HepG2 (cell line): ENCODE data around the gene TWIST2. TPM values are rescaled to one million over a fixed set of nuclear protein-coding genes. Genes with fewer than 3 reads are reported as not detected.

ENCODE experiments used
- ATAC-seq: fragments of 200-7000 bp; cut with Tn5 transposase; 3 replicates; pipeline ENCODE4 v1.9.1; 2020; ENCODE audit warnings: mild to moderate bottlenecking, moderate library complexity
- BruUV-seq: library from RNA; stranded (reverse); fragments of 400-500 nt; replicated peaks from 2 replicates; lab custom pipeline; 2021; lab: Mats Ljungman, UMichigan
- CTCF ChIA-PET: fragments of 300-600 bp; formaldehyde crosslinking; extraction: SDS; loops from one replicate; lab custom pipeline; 2021; ENCODE audit warnings: low total read pairs, inconsistent platforms, low intra/inter-chr PET ratio; lab: Yijun Ruan, JAX
- POLR2A ChIA-PET: fragments of 350-600 bp; sonication (Branson Sonifier 250); formaldehyde crosslinking; loops from one replicate; lab custom pipeline; 2020; ENCODE audit warnings: antibody characterized with exemption, inconsistent platforms; lab: Yijun Ruan, JAX
- DNase-seq: peaks from one replicate; pipeline ENCODE4 v3.0.0-alpha.2; 2015; ENCODE audit warnings: low spot score
- FAIRE-seq: peaks from 3 replicates; lab custom pipeline; 2011; peaks lifted over from hg19 to GRCh38; lab: Jason Lieb, UNC
- H2AFZ ChIP-seq: one replicate; pipeline ENCODE4 v1.6.1; 2011; ENCODE audit warnings: low read length, inconsistent platforms
- H3K27ac ChIP-seq: fragments of 300-600 bp; 3 replicates; pipeline ENCODE4 v1.8.0; 2011; ENCODE audit warnings: mixed run types, mild to moderate bottlenecking, mixed read lengths, low read length, inconsistent platforms; ENCODE audit not compliant: insufficient read depth; ENCODE audit errors: extremely low read length
- H3K27me3 ChIP-seq, 2 experiments: fragments of 200-600 bp in 1 of 2; 2 replicates in 1 of 2; 3 replicates in 1 of 2; pipeline versions ENCODE4 v1.6.0 to v1.8.0; 2011; ENCODE audit warnings: low read length in 2 of 2, mild to moderate bottlenecking in 2 of 2, moderate library complexity in 2 of 2, inconsistent platforms in 1 of 2; ENCODE audit not compliant: insufficient read depth in 2 of 2, control insufficient read depth in 1 of 2
- H3K36me3 ChIP-seq, 2 experiments: fragments of 200-600 bp in 1 of 2; replicated peaks in 1 of 2; 2 replicates in 1 of 2; 3 replicates in 1 of 2; pipeline versions ENCODE4 v1.5.1 to v1.8.0; 2011; ENCODE audit warnings: low read length in 2 of 2, inconsistent platforms in 1 of 2; ENCODE audit not compliant: insufficient read depth in 2 of 2, control insufficient read depth in 1 of 2
- H3K4me1 ChIP-seq: 2 replicates; pipeline ENCODE4 v1.5.1; 2012; ENCODE audit warnings: low read length, inconsistent platforms; ENCODE audit not compliant: insufficient read depth
- H3K4me2 ChIP-seq: 2 replicates; pipeline ENCODE4 v1.6.0; 2011; ENCODE audit warnings: low read depth, low read length, inconsistent platforms
- H3K4me3 ChIP-seq, 3 experiments: fragments of 200-600 bp in 1 of 3; sonication (generic), shearing (Covaris generic) in 1 of 3; replicated peaks in 1 of 3; 2 replicates each; pipeline ENCODE4 v1.5.1; 2011 to 2016; ENCODE audit warnings: low read length in 3 of 3, inconsistent platforms in 2 of 3, low read depth in 2 of 3, mild to moderate bottlenecking in 2 of 3, control low read depth in 1 of 3, mixed read lengths in 1 of 3; ENCODE audit not compliant: insufficient read depth in 1 of 3
- H3K79me2 ChIP-seq: one replicate; pipeline ENCODE4 v1.6.1; 2011; ENCODE audit warnings: low read length, inconsistent platforms; ENCODE audit not compliant: insufficient read depth
- H3K9ac ChIP-seq: 2 replicates; pipeline ENCODE4 v1.6.0; 2011; ENCODE audit warnings: mild to moderate bottlenecking, low read depth, low read length, inconsistent platforms; ENCODE audit not compliant: insufficient read depth
- H3K9me3 ChIP-seq: 2 replicates; pipeline ENCODE4 v1.5.1; 2012; ENCODE audit warnings: mild to moderate bottlenecking, low read length
- H4K20me1 ChIP-seq: 2 replicates; pipeline ENCODE4 v1.6.0; 2011; ENCODE audit warnings: inconsistent platforms, mild to moderate bottlenecking, low read length, moderate library complexity; ENCODE audit not compliant: insufficient read depth
- AFF4 ChIP-seq: sonication (generic); formaldehyde crosslinking; IDR thresholded peaks from 2 replicates; pipeline ENCODE4 v1.4.0; 2020; ENCODE audit warnings: missing genetic modification reagents
- GRHL1 ChIP-seq: sonication (generic); formaldehyde crosslinking; conservative IDR thresholded peaks from 2 replicates; pipeline ENCODE4 v1.8.0; 2022; ENCODE audit warnings: missing genetic modification reagents
- GZF1 ChIP-seq: sonication (generic); formaldehyde crosslinking; IDR thresholded peaks from 2 replicates; pipeline ENCODE4 v1.5.1; 2020; ENCODE audit warnings: mild to moderate bottlenecking, missing genetic modification reagents
- MAFK ChIP-seq, 2 experiments: IDR thresholded peaks in 1 of 2; conservative IDR thresholded peaks in 1 of 2; 2 replicates each; pipeline ENCODE4 v1.6.1; 2011; ENCODE audit warnings: improper control_type of control experiment in 2 of 2, low read length in 2 of 2
- MTERF4 ChIP-seq: sonication (generic); formaldehyde crosslinking; IDR thresholded peaks from 2 replicates; pipeline ENCODE4 v1.8.0; 2023; ENCODE audit warnings: mild to moderate bottlenecking, missing genetic modification reagents
- NONO ChIP-seq, 2 experiments: fragments of 450-650 bp in 1 of 2; sonication (generic) in 1 of 2; formaldehyde crosslinking in 1 of 2; IDR thresholded peaks in 1 of 2; conservative IDR thresholded peaks in 1 of 2; 2 replicates each; pipeline versions ENCODE4 v1.6.1 to v1.8.0; 2017 to 2022; ENCODE audit warnings: mild to moderate bottlenecking in 1 of 2, missing genetic modification reagents in 1 of 2, moderate library complexity in 1 of 2
- SUZ12 ChIP-seq: fragments of 150-350 bp; IDR thresholded peaks from 2 replicates; pipeline ENCODE4 v1.6.1; 2014; ENCODE audit warnings: low read depth, low read length
- TAF1 ChIP-seq: sonication (generic); formaldehyde crosslinking; IDR thresholded peaks from 2 replicates; pipeline ENCODE4 v1.4.0; 2020; ENCODE audit warnings: missing genetic modification reagents
- ZBTB26 ChIP-seq: IDR thresholded peaks from 2 replicates; pipeline ENCODE4 v1.6.1; 2016; ENCODE audit warnings: missing compliant biosample characterization, missing genetic modification reagents, borderline replicate concordance
- ZBTB4 ChIP-seq: sonication (generic); formaldehyde crosslinking; IDR thresholded peaks from 2 replicates; pipeline ENCODE4 v1.4.0; 2020; ENCODE audit warnings: missing genetic modification reagents, mild to moderate bottlenecking, borderline replicate concordance
- WGBS: methylation state at CpG from one replicate; pipeline ENCODE4 v1.1.6; 2017; ENCODE audit warnings: low lambda C conversion rate; 5-methylcytosine and 5-hydroxymethylcytosine counted together
- in situ Hi-C: cut with HindIII; loops from 2 replicates; pipeline ENCODE4 v1.10.0; 2017; ENCODE audit warnings: low pct_unique_long_range_greater_than_20kb; ENCODE audit not compliant: extremely low pct_ligation_motif_present
- intact Hi-C: fragments of 100-400 bp; cut with micrococcal nuclease; formaldehyde crosslinking; loops from one replicate; pipeline ENCODE4 v1.10.0; 2022; ENCODE audit not compliant: unreplicated experiment
- polyA plus RNA-seq, 8 experiments: library from polyadenylated mRNA; depleted of rRNA in 3 of 8; stranded (reverse) in 7 of 8; unstranded in 1 of 8; fragments of >200 nt; fragmentation: Illumina TruSeq in 4 of 8; extraction: Trizol in 4 of 8; gene quantifications; 2 replicates each; pipeline versions ENCODE4 v1.2.1 to v1.2.3, GENCODE V29; 2011 to 2016; ENCODE audit warnings: low read depth in 4 of 8, missing spikeins in 1 of 8, mixed read lengths in 1 of 8; ENCODE audit not compliant: insufficient read depth in 1 of 8
- total RNA-seq, 5 experiments: library from RNA; depleted of rRNA; stranded (reverse); fragments of >200 nt; fragmentation: Illumina TruSeq; extraction: Trizol; gene quantifications; 2 replicates each; pipeline ENCODE4 v1.2.3, GENCODE V29; 2016; ENCODE audit warnings: low read depth in 1 of 5

Gene TWIST2
- total and polyA plus RNA-seq, 2 of the 13 experiments (the other 11 are each of a cell fraction or from before 2014, with no cell fraction given), result 0.08 to 0.11 TPM

GRCh38 chr2:238864207-238865014, 16.5 kb downstream of the TWIST2 start:
- ChIA-PET POLR2A (interaction anchor here (0.7 to 1.4 kb wide), 3 partner anchors 10 to 17 kb away, joined by 3 to 4 read pairs (median 3); partner anchors contain the start of gene TWIST2), CTCF (no interaction called here)
- intact Hi-C loops (no loop called here), in situ Hi-C loops (no loop called here)
- Histone ChIP-seq H3K4me2 (peak overlapping the region; percentile 91), H4K20me1 (no peaks in the 10 kb centered on the region), H3K4me1 (peaks cover 58% of the 10 kb centered on the region), H3K4me3 (peak overlapping the region; percentile 59 to 86 (median 67)), H3K79me2 (no peaks in the 10 kb centered on the region), H2AFZ (no peak overlapping the region), H3K9ac (peak overlapping the region; percentile 92), H3K27me3 (peaks cover 0 to 5% of the 10 kb centered on the region in 2 experiments; a peak in 1 of 5 replicates), H3K36me3 (no peaks in the 10 kb centered on the region), H3K27ac (peak overlapping the region; percentile 89), H3K9me3 (no peaks in the 10 kb centered on the region)
- under 1% methylated on average over 23 of the region's 29 CpGs for WGBS
- BruUV-seq, result TSS peak; percentile 94
- DNase-seq, result peak; percentile 98
- FAIRE-seq, result peak; percentile 95
- peak; percentile 97 for ATAC-seq
- TF ChIP-seq MTERF4, result no peak
- peak; percentile 81; the same call in 1 of the 2 replicates for TF ChIP-seq ZBTB4
- TF ChIP-seq AFF4 (CRISPR knock-in tag), result no peak; the same call in 1 of the 2 replicates
- no peak for TF ChIP-seq MAFK (conservative IDR thresholded peaks at IDR 0.05 in 1 of 2, IDR thresholded peaks at IDR 0.05 in 1 of 2; ENCODE audit: low read length in 2 of 2)
- no peak for TF ChIP-seq GRHL1 (CRISPR knock-in tag)
- TF ChIP-seq SUZ12, result no peak
- no peak; the same call in none of the 2 replicates for TF ChIP-seq GZF1
- TF ChIP-seq NONO (IDR thresholded peaks at IDR 0.05), result no peak
- TF ChIP-seq NONO (CRISPR knock-in tag; conservative IDR thresholded peaks at IDR 0.05), result peak; percentile 80
- TF ChIP-seq ZBTB26 (CRISPR knock-in tag), result no peak; the same call in 1 of the 2 replicates
- peak; percentile 87 for TF ChIP-seq TAF1
